Activated CD4-positive, alpha-beta memory T cell treated with anti-CD3 and anti-CD28 coated beads, Interleukin-2, amount 10 ng/mL, durations not matched to agents 7 days and 5 days (primary cell): ENCODE results near the gene ALX3. TPM values are rescaled to one million over a fixed set of nuclear protein-coding genes. Genes with fewer than 3 reads are reported as not detected.

Experiments used
- CTCF ChIA-PET: fragments of 350-600 bp; sonication (Branson Sonifier 250); formaldehyde crosslinking; loops from one replicate; lab custom pipeline; 2021; ENCODE audit warnings: antibody characterized with exemption, inconsistent platforms; lab: Charles Lee
- POLR2A ChIA-PET: fragments of 350-600 bp; sonication (Branson Sonifier 250); formaldehyde crosslinking; loops from one replicate; lab custom pipeline; 2021; ENCODE audit warnings: antibody characterized with exemption; lab: Charles Lee
- DNase-seq: peaks from one replicate; pipeline ENCODE4 v3.0.0-alpha.2; 2020
- H3K27ac Mint-ChIP-seq: one replicate; pipeline ENCODE4 v1.8.0; 2021; ENCODE audit warnings: mild to moderate bottlenecking, mixed read lengths
- H3K27me3 Mint-ChIP-seq: one replicate; pipeline ENCODE4 v1.8.0; 2021; ENCODE audit warnings: mixed read lengths
- H3K36me3 Mint-ChIP-seq: one replicate; pipeline ENCODE4 v1.8.0; 2021; ENCODE audit warnings: low read depth, mixed read lengths
- H3K4me1 Mint-ChIP-seq: one replicate; pipeline ENCODE4 v1.8.0; 2021; ENCODE audit warnings: mixed read lengths
- H3K4me3 Mint-ChIP-seq: one replicate; pipeline ENCODE4 v1.8.0; 2021; ENCODE audit warnings: mild to moderate bottlenecking, mixed read lengths
- H3K9me3 Mint-ChIP-seq: one replicate; pipeline ENCODE4 v1.8.0; 2021; ENCODE audit warnings: mixed read lengths
- total RNA-seq, 2 experiments: library from RNA; stranded (reverse); gene quantifications; one replicate each; pipeline ENCODE4 v1.2.3, GENCODE V29; 2021

The ALX3 gene
- total RNA-seq, 2 experiments from 2014 or later: not detected

GRCh38 chr1:110048923-110049601 lies 21.4 kb downstream of the ALX3 start:
- Mint-ChIP-seq H3K4me1 (no peaks in the 10 kb centered on the region), H3K4me3 (no peak overlapping the region), H3K9me3 (no peaks in the 10 kb centered on the region), H3K36me3 (peaks cover 62% of the 10 kb centered on the region), H3K27me3 (no peaks in the 10 kb centered on the region), H3K27ac (no peak overlapping the region)
- ChIA-PET CTCF (no interaction called here), POLR2A (no interaction called here)
- DNase-seq: no peak

GRCh38 chr1:110048240-110048639 lies 22.2 kb downstream of the ALX3 start:
- Mint-ChIP-seq H3K36me3 (peaks cover 60% of the 10 kb centered on the region), H3K27ac (no peak overlapping the region)
- CTCF ChIA-PET: interaction anchor here (1.3 kb wide), 1 partner anchor 19 kb away, joined by 3 read pairs; no protein-coding TSS in a partner anchor

GRCh38 chr1:110047463-110047862 lies 23.0 kb downstream of the ALX3 start:
- ChIA-PET POLR2A (interaction anchor here (0.6 kb wide), 1 partner anchor 13 kb away, joined by 3 read pairs; no protein-coding TSS in a partner anchor), CTCF (interaction anchor here (1.3 kb wide), 1 partner anchor 18 kb away, joined by 3 read pairs; no protein-coding TSS in a partner anchor)
- peaks cover 59% of the 10 kb centered on the region for H3K36me3 Mint-ChIP-seq
- no peaks in the 10 kb centered on the region for H3K9me3 Mint-ChIP-seq
- DNase-seq: no peak
- H3K27ac Mint-ChIP-seq: no peak overlapping the region
- no peak overlapping the region for H3K4me3 Mint-ChIP-seq
- no peaks in the 10 kb centered on the region for H3K4me1 Mint-ChIP-seq
- no peaks in the 10 kb centered on the region for H3K27me3 Mint-ChIP-seq

More at GRCh38 chr1:110048240-110048639, 22.2 kb downstream of the ALX3 start:
- no peak overlapping the region for H3K4me3 Mint-ChIP-seq
- H3K4me1 Mint-ChIP-seq: no peaks in the 10 kb centered on the region
- no peaks in the 10 kb centered on the region for H3K27me3 Mint-ChIP-seq
- POLR2A ChIA-PET: no interaction called here
- no peaks in the 10 kb centered on the region for H3K9me3 Mint-ChIP-seq
- DNase-seq: no peak

GRCh38 chr1:110043016-110043415 lies 27.5 kb downstream of the ALX3 start:
- H3K36me3 Mint-ChIP-seq: peaks cover 76% of the 10 kb centered on the region
- H3K27me3 Mint-ChIP-seq: no peaks in the 10 kb centered on the region
- H3K27ac Mint-ChIP-seq: no peak overlapping the region
- no peak overlapping the region for H3K4me3 Mint-ChIP-seq
- POLR2A ChIA-PET: interaction anchor here (0.6 to 0.9 kb wide), 2 partner anchors 17 to 482 kb away, joined by 3 to 6 read pairs; no protein-coding TSS in a partner anchor
- DNase-seq: no peak
- CTCF ChIA-PET: no interaction called here
- H3K9me3 Mint-ChIP-seq: no peaks in the 10 kb centered on the region
- H3K4me1 Mint-ChIP-seq: peaks cover 3% of the 10 kb centered on the region

GRCh38 chr1:110040548-110040947 lies 29.9 kb downstream of the ALX3 start:
- H3K27me3 Mint-ChIP-seq: no peaks in the 10 kb centered on the region
- H3K9me3 Mint-ChIP-seq: no peaks in the 10 kb centered on the region
- H3K36me3 Mint-ChIP-seq: peaks cover 62% of the 10 kb centered on the region
- ChIA-PET POLR2A (interaction anchor here (1.6 kb wide), 1 partner anchor 18 kb away, joined by 3 read pairs; no protein-coding TSS in a partner anchor), CTCF (interaction anchor here (3.7 kb wide), 1 partner anchor 20 kb away, joined by 14 read pairs; no protein-coding TSS in a partner anchor)
- no peak overlapping the region for H3K4me3 Mint-ChIP-seq
- DNase-seq: no peak
- peaks cover 17% of the 10 kb centered on the region for H3K4me1 Mint-ChIP-seq
- no peak overlapping the region for H3K27ac Mint-ChIP-seq

- Mint-ChIP-seq H3K36me3 (peaks cover 53% of the 10 kb centered on the region), H3K4me1 (peaks cover 22% of the 10 kb centered on the region), H3K9me3 (no peaks in the 10 kb centered on the region), H3K27ac (no peak overlapping the region), H3K4me3 (no peak overlapping the region), H3K27me3 (no peaks in the 10 kb centered on the region)
- CTCF ChIA-PET: interaction anchor here (0.7 to 3.7 kb wide), 2 partner anchors 11 to 21 kb away, joined by 4 to 14 read pairs; no protein-coding TSS in a partner anchor
- POLR2A ChIA-PET: interaction anchor here (1.6 kb wide), 1 partner anchor 18 kb away, joined by 3 read pairs; no protein-coding TSS in a partner anchor
- DNase-seq: no peak
Measured at GRCh38 chr1:110039641-110040040, 30.8 kb downstream of the ALX3 start.

GRCh38 chr1:110038271-110038670 lies 32.2 kb downstream of the ALX3 start:
- DNase-seq: no peak
- Mint-ChIP-seq H3K36me3 (peaks cover 46% of the 10 kb centered on the region), H3K27me3 (no peaks in the 10 kb centered on the region), H3K27ac (no peak overlapping the region), H3K4me1 (peaks cover 34% of the 10 kb centered on the region), H3K4me3 (no peak overlapping the region), H3K9me3 (no peaks in the 10 kb centered on the region)
- POLR2A ChIA-PET: no interaction called here
- CTCF ChIA-PET: interaction anchor here (2.2 to 3.7 kb wide), 2 partner anchors 9 to 22 kb away, joined by 6 to 14 read pairs; no protein-coding TSS in a partner anchor

GRCh38 chr1:110035236-110035752 lies 35.2 kb downstream of the ALX3 start:
- Mint-ChIP-seq H3K4me1 (peaks cover 60% of the 10 kb centered on the region), H3K4me3 (peak overlapping the region; percentile 88), H3K9me3 (no peaks in the 10 kb centered on the region), H3K27ac (peak overlapping the region; percentile 61), H3K27me3 (no peaks in the 10 kb centered on the region), H3K36me3 (peaks cover 21% of the 10 kb centered on the region)
- ChIA-PET CTCF (interaction anchor here (0.8 to 3.3 kb wide), 13 partner anchors 10 to 461 kb away, joined by 3 to 18 read pairs (median 6); partner anchors contain the start of genes AHCYL1 and RBM15), POLR2A (interaction anchor here (0.7 to 2.5 kb wide), 20 partner anchors 10 to 551 kb away, joined by 3 to 19 read pairs (median 4); partner anchors contain the start of genes AHCYL1, ATXN7L2, GNAI3 and GSTM4)
- DNase-seq: no peak

- Mint-ChIP-seq H3K9me3 (no peaks in the 10 kb centered on the region), H3K4me3 (peak within 1 kb of the TSS; percentile 90), H3K27ac (peak within 1 kb of the TSS; percentile 74), H3K36me3 (peaks cover 17% of the 10 kb centered on the region), H3K4me1 (peaks cover 62% of the 10 kb centered on the region), H3K27me3 (no peaks in the 10 kb centered on the region)
- ChIA-PET POLR2A (interaction anchor here (0.7 to 2.5 kb wide), 22 partner anchors 10 to 551 kb away, joined by 3 to 19 read pairs (median 4); partner anchors contain the start of genes AHCYL1, AMPD2, ATXN7L2 and GNAI3), CTCF (interaction anchor here (0.6 to 3.3 kb wide), 17 partner anchors 10 to 503 kb away, joined by 3 to 18 read pairs (median 4); partner anchors contain the start of genes AHCYL1 and RBM15)
- peak; percentile 95 for DNase-seq
Measured at GRCh38 chr1:110034451-110035235, 35.8 kb downstream of the ALX3 start, which contains the start of gene STRIP1. TSS of gene STRIP1 (plus strand) at chr1:110034624. CDS start at chr1:110034638, 14 bp downstream.

- no peak for DNase-seq
- H3K4me3 Mint-ChIP-seq: peak overlapping the region; percentile 90
- peaks cover 11% of the 10 kb centered on the region for H3K36me3 Mint-ChIP-seq
- H3K27ac Mint-ChIP-seq: peak overlapping the region; percentile 74
- peaks cover 62% of the 10 kb centered on the region for H3K4me1 Mint-ChIP-seq
- POLR2A ChIA-PET: interaction anchor here (1.0 to 2.5 kb wide), 15 partner anchors 9 to 488 kb away, joined by 3 to 19 read pairs (median 6); partner anchors contain the start of genes AHCYL1, AMPD2, GNAI3 and GNAT2
- no peaks in the 10 kb centered on the region for H3K9me3 Mint-ChIP-seq
- H3K27me3 Mint-ChIP-seq: no peaks in the 10 kb centered on the region
- CTCF ChIA-PET: interaction anchor here (0.6 to 3.3 kb wide), 16 partner anchors 11 to 502 kb away, joined by 3 to 18 read pairs (median 4); partner anchors contain the start of genes AHCYL1 and RBM15
Measured at GRCh38 chr1:110034040-110034450, 36.4 kb downstream of the ALX3 start.

GRCh38 chr1:110033421-110033820 lies 37.1 kb downstream of the ALX3 start:
- H3K4me3 Mint-ChIP-seq: peak overlapping the region; percentile 90
- H3K9me3 Mint-ChIP-seq: no peaks in the 10 kb centered on the region
- CTCF ChIA-PET: interaction anchor here (1.7 kb wide), 1 partner anchor 27 kb away, joined by 5 read pairs; no protein-coding TSS in a partner anchor
- H3K27ac Mint-ChIP-seq: peak overlapping the region; percentile 74
- peaks cover 5% of the 10 kb centered on the region for H3K36me3 Mint-ChIP-seq
- H3K27me3 Mint-ChIP-seq: no peaks in the 10 kb centered on the region
- peaks cover 62% of the 10 kb centered on the region for H3K4me1 Mint-ChIP-seq
- no peak for DNase-seq
- POLR2A ChIA-PET: interaction anchor here (1.2 kb wide), 1 partner anchor 11 kb away, joined by 3 read pairs; no protein-coding TSS in a partner anchor
